SKM-1 (cell line): Measurements from ENCODE around the gene PCDHB15.
"Not testable (repeated sequence)": the region's sequence is repeated elsewhere in the genome, so short reads cannot be mapped to it uniquely, and the experiment has no call there.

Experiments
- DNase-seq: peaks from one replicate; lab custom pipeline; 2025; ENCODE audit not compliant: unreplicated experiment; lab: John Stamatoyannopoulos, UW

Gene PCDHB15

GRCh38 chr5:141245250-141245717 is at the start of gene PCDHB15:
Gene PCDHB15 (plus strand): TSS chr5:141245395. CDS start chr5:141245579, 184 bp downstream.
- DNase-seq = no peak

DNA sequence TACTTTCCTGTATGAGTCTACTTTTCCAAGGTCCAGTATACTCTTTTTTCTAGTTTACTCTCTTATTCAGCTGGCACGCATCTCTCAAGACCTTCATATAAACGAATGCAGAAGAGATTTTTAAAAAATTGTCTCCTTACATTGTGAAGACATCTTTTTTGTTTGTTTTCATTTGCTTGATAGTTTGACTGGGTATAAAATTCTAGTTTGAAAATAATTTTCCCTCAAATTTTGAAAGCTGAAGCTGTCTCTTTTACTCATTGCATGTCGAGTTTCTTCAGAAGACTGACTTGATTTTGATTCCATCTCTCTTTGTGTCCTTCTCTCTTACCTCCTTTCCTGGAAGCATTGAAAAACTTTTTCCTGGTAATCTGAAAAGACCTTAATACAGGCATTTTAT is 48.8 kb upstream of the PCDHB15 start:
- no peak for DNase-seq

GRCh38 chr5:141199359-141200235 is 45.6 kb upstream of the PCDHB15 start, which contains the start of gene PCDHB11:
Gene PCDHB11 (plus strand): TSS chr5:141199627. CDS start chr5:141199775, 148 bp downstream.
- no peak for DNase-seq

- DNase-seq = not testable (repeated sequence)
Observed at GRCh38 chr5:141201126-141201525, 44.1 kb upstream of the PCDHB15 start.

DNA sequence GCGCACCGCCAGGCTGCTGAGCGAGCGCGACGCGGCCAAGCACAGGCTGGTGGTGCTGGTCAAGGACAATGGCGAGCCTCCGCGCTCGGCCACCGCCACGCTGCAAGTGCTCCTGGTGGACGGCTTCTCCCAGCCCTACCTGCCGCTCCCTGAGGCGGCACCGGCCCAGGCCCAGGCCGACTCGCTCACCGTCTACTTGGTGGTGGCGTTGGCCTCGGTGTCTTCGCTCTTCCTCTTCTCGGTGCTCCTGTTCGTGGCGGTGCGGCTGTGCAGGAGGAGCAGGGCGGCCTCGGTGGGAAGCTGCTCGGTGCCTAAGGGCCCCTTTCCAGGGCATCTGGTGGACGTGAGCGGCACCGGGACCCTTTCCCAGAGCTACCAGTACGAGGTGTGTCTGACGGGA is 43.5 kb upstream of the PCDHB15 start:
- DNase-seq = not testable (repeated sequence)

DNA sequence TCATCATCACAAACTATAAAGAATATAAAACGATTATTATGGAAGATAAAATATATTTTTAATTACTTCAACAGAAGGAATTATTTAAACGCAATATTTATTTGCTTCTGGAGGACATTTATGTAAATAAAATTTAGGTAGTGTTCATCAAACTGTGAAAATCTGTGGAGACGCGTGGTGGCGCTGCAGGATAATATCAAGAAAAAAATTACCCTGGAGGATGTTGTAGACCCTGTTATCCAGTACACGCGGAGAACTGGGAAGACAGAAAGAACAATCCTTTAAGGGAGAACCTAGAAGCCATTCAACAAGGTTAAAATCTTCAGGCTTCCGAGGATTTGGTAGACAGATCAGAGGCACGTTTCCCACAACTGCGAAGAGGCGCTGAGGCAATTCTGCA is 36.7 kb upstream of the PCDHB15 start, which contains the start of gene PCDHB12:
TSS of gene PCDHB12 (plus strand) at position 242 of the 400 bp plus-strand sequence. CDS start 189 bp downstream, outside the sequence.
- no peak for DNase-seq

GRCh38 chr5:141210281-141210680 is 34.9 kb upstream of the PCDHB15 start:
- DNase-seq = not testable (repeated sequence)

DNA sequence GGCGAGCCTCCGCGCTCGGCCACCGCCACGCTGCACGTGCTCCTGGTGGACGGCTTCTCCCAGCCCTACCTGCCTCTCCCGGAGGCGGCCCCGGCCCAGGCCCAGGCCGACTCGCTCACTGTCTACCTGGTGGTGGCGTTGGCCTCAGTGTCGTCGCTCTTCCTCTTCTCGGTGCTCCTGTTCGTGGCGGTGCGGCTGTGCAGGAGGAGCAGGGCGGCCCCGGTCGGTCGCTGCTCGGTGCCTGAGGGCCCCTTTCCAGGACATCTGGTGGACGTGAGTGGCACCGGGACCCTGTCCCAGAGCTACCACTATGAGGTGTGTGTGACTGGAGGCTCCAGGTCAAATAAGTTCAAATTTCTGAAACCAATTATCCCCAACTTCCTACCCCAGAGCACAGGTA is 34.3 kb upstream of the PCDHB15 start:
- not testable (repeated sequence) for DNase-seq

- not testable (repeated sequence) for DNase-seq
Observed at GRCh38 chr5:141213656-141214339, 31.4 kb upstream of the PCDHB15 start, which contains the start of gene PCDHB13. Gene PCDHB13 (plus strand): TSS chr5:141213919. CDS start chr5:141214124, 205 bp downstream.

DNA sequence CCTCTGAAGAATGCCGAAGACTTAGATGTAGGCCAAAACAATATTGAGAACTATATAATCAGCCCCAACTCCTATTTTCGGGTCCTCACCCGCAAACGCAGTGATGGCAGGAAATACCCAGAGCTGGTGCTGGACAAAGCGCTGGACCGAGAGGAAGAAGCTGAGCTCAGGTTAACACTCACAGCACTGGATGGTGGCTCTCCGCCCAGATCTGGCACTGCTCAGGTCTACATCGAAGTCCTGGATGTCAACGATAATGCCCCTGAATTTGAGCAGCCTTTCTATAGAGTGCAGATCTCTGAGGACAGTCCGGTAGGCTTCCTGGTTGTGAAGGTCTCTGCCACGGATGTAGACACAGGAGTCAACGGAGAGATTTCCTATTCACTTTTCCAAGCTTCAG is 30.6 kb upstream of the PCDHB15 start:
- not testable (repeated sequence) for DNase-seq

DNA sequence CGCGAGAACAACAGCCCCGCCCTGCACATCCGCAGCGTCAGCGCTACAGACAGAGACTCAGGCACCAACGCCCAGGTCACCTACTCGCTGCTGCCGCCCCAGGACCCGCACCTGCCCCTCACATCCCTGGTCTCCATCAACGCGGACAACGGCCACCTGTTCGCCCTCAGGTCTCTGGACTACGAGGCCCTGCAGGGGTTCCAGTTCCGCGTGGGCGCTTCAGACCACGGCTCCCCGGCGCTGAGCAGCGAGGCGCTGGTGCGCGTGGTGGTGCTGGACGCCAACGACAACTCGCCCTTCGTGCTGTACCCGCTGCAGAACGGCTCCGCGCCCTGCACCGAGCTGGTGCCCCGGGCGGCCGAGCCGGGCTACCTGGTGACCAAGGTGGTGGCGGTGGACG is 29.7 kb upstream of the PCDHB15 start:
- not testable (repeated sequence) for DNase-seq

- not testable (repeated sequence) for DNase-seq
Observed at GRCh38 chr5:141216035-141216434, 29.2 kb upstream of the PCDHB15 start.

DNA sequence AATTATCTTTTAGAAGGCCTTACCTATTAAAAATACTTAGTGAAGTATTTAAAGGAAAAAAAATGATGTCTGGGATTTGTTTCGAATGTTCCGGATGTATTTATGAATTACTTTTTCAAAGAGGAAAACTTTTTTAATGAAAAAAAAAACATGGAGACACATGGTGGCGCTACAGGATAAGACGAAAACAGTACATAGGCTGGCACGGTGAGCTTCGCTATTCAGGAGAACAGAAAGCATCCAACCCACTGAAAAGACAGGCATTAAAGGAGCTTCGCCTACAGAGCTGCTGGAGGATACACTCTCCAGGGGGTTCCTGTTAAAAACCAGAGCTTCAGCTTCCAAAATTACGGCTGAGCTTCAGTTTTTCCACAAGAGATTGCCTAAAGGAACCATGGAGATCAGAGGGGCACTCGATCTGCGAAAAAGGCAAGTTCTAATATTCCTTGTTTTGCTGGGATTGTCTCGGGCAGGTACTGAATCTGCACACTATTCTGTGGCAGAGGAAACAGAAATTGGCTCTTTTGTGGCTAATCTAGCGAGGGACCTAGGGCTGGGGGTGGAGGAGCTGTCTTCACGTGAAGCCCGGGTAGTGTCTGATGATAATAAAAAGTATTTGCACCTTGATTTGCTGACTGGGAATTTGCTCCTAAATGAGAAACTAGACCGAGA is 21.9 kb upstream of the PCDHB15 start, which contains the start of gene PCDHB14:
TSS of gene PCDHB14 (plus strand) at position 232 of the 672 bp plus-strand sequence. CDS start at position 395, 163 bp downstream.
- no peak for DNase-seq

- not testable (repeated sequence) for DNase-seq
Observed at GRCh38 chr5:141224844-141225243, 20.4 kb upstream of the PCDHB15 start.

DNA sequence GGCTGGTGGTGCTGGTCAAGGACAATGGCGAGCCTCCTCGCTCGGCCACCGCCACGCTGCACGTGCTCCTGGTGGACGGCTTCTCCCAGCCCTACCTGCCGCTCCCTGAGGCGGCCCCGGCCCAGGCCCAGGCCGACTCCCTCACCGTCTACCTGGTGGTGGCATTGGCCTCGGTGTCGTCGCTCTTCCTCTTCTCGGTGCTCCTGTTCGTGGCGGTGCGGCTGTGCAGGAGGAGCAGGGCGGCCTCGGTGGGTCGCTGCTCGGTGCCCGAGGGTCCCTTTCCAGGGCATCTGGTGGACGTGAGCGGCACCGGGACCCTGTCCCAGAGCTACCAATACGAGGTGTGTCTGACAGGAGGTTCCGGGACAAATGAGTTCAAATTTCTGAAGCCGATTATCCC is 19.8 kb upstream of the PCDHB15 start:
- DNase-seq = not testable (repeated sequence)

DNA sequence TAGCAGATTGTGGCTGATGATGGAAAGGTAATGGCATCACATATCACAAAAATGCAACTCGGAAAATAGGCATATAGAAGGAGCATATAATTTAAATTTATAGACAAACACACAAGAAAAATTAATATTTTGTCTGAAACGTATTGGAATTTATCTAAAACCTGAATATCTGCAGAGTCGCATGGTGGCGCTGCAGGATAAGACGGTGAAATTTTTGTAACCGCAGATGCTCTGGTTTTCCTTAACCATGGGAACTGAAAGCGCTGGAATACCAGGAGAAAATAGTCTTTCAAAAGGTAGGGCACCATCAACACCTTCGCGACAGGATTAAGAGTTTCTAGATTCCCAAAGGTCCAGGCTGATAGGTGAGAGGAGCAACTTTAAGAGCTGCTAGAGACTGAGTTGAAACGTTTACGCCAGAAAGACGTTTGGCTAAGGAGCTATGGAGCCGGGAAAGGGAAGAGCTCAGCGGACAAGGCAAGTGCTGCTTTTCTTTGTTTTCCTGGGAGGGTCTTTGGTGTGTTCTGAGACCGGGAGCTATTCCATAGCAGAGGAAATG is 11.0 kb upstream of the PCDHB15 start:
- DNase-seq = no peak

- DNase-seq = not testable (repeated sequence)
Observed at GRCh38 chr5:141235922-141236321, 9.3 kb upstream of the PCDHB15 start.

GRCh38 chr5:141236516-141237313 is 8.5 kb upstream of the PCDHB15 start:
- no peak for DNase-seq

- DNase-seq = no peak
Observed at GRCh38 chr5:141241496-141241895, 3.7 kb upstream of the PCDHB15 start.

DNA sequence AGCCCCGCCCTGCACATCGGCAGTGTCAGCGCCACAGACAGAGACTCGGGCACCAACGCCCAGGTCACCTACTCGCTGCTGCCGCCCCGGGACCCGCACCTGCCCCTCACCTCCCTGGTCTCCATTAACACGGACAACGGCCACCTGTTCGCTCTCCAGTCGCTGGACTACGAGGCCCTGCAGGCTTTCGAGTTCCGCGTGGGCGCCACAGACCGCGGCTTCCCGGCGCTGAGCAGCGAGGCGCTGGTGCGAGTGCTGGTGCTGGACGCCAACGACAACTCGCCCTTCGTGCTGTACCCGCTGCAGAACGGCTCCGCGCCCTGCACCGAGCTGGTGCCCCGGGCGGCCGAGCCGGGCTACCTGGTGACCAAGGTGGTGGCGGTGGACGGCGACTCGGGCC is 1.8 kb downstream of the PCDHB15 start:
- DNase-seq = not testable (repeated sequence)
